Activated CD4-positive, alpha-beta T cell treated with anti-CD3 and anti-CD28 coated beads, Interleukin-2, amount 10 ng/mL, durations not matched to agents 24 days and 14 days (primary cell): ENCODE data around the gene ITK. TPM values are rescaled to one million over a fixed set of nuclear protein-coding genes. Genes with fewer than 3 reads are reported as not detected.

Source experiments
- DNase-seq: peaks from one replicate; pipeline ENCODE4 v3.0.0; 2022
- H3K27ac Mint-ChIP-seq: one replicate; pipeline ENCODE4 v1.8.0; 2022; ENCODE audit warnings: mild to moderate bottlenecking, mixed read lengths
- H3K27me3 Mint-ChIP-seq: one replicate; pipeline ENCODE4 v1.8.0; 2022; ENCODE audit warnings: mixed read lengths
- H3K36me3 Mint-ChIP-seq: one replicate; pipeline ENCODE4 v1.8.0; 2022; ENCODE audit warnings: low read depth, mild to moderate bottlenecking, mixed read lengths
- H3K4me1 Mint-ChIP-seq: one replicate; pipeline ENCODE4 v1.8.0; 2021; ENCODE audit warnings: mixed read lengths
- H3K4me3 Mint-ChIP-seq: one replicate; pipeline ENCODE4 v1.8.0; 2022; ENCODE audit warnings: mild to moderate bottlenecking, moderate library complexity, mixed read lengths
- H3K9me3 Mint-ChIP-seq: one replicate; pipeline ENCODE4 v1.8.0; 2021; ENCODE audit warnings: mixed read lengths
- intact Hi-C: fragments of 100-400 bp; cut with micrococcal nuclease; formaldehyde crosslinking; loops from one replicate; pipeline ENCODE4 v1.15.1; 2023
- total RNA-seq: library from RNA; stranded (reverse); gene quantifications from 2 replicates; pipeline ENCODE4 v1.2.3, GENCODE V29; 2022

Gene ITK
- 230 and 237 TPM in 2 replicates for total RNA-seq

- peaks cover 47% of the 10 kb centered on the region for H3K36me3 Mint-ChIP-seq
- peak; percentile 89 for DNase-seq
- intact Hi-C loops: loop anchor here (1.0 to 10.0 kb wide), 7 partner anchors 8 to 89 kb away; partner anchors contain the start of gene HAVCR2
- H3K4me3 Mint-ChIP-seq: peak within 1 kb of the TSS; percentile 98
- H3K4me1 Mint-ChIP-seq: peaks cover 40% of the 10 kb centered on the region
- no peaks in the 10 kb centered on the region for H3K27me3 Mint-ChIP-seq
- peak within 1 kb of the TSS; percentile 99 for H3K27ac Mint-ChIP-seq
- H3K9me3 Mint-ChIP-seq: no peaks in the 10 kb centered on the region
Observed at GRCh38 chr5:157180374-157181264, at the start of gene ITK. ITK (plus strand) TSS chr5:157180840; CDS start chr5:157180978, 138 bp downstream.

DNA sequence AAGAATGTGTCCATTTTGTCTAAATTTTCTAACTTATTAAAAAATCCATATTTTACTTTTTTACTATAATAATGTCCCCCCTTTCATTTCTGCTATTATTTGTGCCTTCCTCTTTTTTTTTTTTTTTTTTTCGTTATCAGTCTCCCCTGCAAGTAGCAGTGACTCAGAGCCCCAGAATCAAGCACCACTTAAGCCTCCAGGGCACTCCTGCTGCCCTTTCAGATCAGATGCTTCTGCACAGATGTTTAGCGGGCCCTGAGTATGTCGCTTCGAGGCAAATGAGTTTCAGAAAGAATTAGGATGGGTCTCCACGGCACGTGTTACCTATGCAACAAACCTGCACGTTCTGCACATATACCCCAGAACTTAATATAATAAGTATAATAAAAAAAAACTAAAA lies 49.7 kb upstream of the ITK start:
- intact Hi-C loops: loop anchor here (5.0 to 10.0 kb wide), 3 partner anchors 296 to 1994 kb away; no protein-coding TSS in a partner anchor
- peaks cover 35% of the 10 kb centered on the region for H3K4me1 Mint-ChIP-seq
- no peak overlapping the region for H3K27ac Mint-ChIP-seq
- peaks cover 12% of the 10 kb centered on the region for H3K36me3 Mint-ChIP-seq
- peaks cover 6% of the 10 kb centered on the region for H3K9me3 Mint-ChIP-seq
- peak; percentile 53 for DNase-seq
- H3K27me3 Mint-ChIP-seq: no peaks in the 10 kb centered on the region
- no peak overlapping the region for H3K4me3 Mint-ChIP-seq

- Mint-ChIP-seq H3K4me3 (no peak overlapping the region), H3K9me3 (no peaks in the 10 kb centered on the region), H3K27me3 (no peaks in the 10 kb centered on the region), H3K4me1 (peaks cover 37% of the 10 kb centered on the region), H3K27ac (no peak overlapping the region), H3K36me3 (peaks cover 15% of the 10 kb centered on the region)
- DNase-seq: no peak
- intact Hi-C loops: loop anchor here (1.0 to 10.0 kb wide), 8 partner anchors 107 to 1995 kb away; no protein-coding TSS in a partner anchor
Observed at GRCh38 chr5:157132281-157132612, 48.4 kb upstream of the ITK start.

- peaks cover 4% of the 10 kb centered on the region for H3K9me3 Mint-ChIP-seq
- intact Hi-C loops: loop anchor here (10.0 kb wide), 1 partner anchor 303 kb away; no protein-coding TSS in a partner anchor
- H3K36me3 Mint-ChIP-seq: peaks cover 59% of the 10 kb centered on the region
- DNase-seq: no peak
- H3K27ac Mint-ChIP-seq: no peak overlapping the region
- H3K27me3 Mint-ChIP-seq: no peaks in the 10 kb centered on the region
- H3K4me3 Mint-ChIP-seq: no peak overlapping the region
- peaks cover 55% of the 10 kb centered on the region for H3K4me1 Mint-ChIP-seq
Observed at GRCh38 chr5:157137691-157138090, 42.9 kb upstream of the ITK start.

DNA sequence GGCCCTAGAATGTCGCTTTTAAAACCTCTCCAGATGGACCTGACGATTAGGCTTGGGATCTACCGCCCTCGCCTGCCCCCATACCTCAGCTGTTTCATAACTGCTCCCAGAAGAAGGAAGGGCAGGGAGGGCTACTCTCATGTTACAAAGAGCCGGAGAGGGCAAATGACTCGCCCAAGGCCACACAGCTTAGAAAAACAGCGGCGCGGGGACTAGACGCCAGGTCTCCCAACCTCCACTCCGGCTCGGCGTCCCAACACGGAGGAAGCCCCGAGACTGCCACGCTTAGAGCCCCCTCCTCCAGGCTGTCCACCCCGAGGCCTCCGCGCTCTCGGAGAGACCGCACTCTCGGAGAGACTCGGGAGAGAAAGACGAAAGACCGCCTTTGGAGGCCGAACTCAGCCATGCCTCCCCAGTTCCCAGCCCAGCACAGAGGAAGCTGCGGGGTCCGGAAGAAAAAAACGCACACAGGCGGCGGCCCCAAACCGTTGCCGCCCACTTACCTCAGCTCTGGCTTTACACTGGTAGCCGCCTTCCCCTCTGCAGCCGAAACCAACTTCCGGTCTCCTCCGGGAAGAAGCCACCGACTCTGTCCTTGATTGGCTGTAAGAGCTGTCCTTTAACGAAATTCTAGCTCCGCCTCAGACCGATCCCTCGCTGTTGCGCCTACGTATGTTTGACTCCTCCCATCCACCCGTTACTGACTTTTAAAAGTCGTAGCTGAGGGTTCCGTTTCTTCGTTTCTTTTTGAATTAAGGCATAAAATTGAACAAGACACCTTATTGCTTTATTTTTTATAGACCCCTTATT lies 38.1 kb upstream of the ITK start, which contains the start of gene MED7:
Gene MED7 (minus strand): TSS at position 549 of the 810 bp plus-strand sequence. CDS start 3,434 bp downstream, outside the sequence.
- Mint-ChIP-seq H3K27me3 (no peaks in the 10 kb centered on the region), H3K4me3 (peak within 1 kb of the TSS; percentile 95)
- intact Hi-C loops: loop anchor here (1.0 to 10.0 kb wide), 6 partner anchors 26 to 588 kb away; partner anchors contain the start of genes NIPAL4 and THG1L

GRCh38 chr5:157143127-157143971 lies 37.3 kb upstream of the ITK start:
- DNase-seq: peak; percentile 85
- Mint-ChIP-seq H3K4me3 (peak overlapping the region; percentile 95), H3K4me1 (peaks cover 47% of the 10 kb centered on the region), H3K9me3 (peaks cover 4% of the 10 kb centered on the region), H3K27me3 (no peaks in the 10 kb centered on the region), H3K27ac (peak overlapping the region; percentile 99), H3K36me3 (peaks cover 34% of the 10 kb centered on the region)
- intact Hi-C loops: loop anchor here (1.0 to 10.0 kb wide), 6 partner anchors 27 to 587 kb away; partner anchors contain the start of genes NIPAL4 and THG1L

More for the DNA sequence above, 38.1 kb upstream of the ITK start, which contains the start of gene MED7:
- H3K4me1 Mint-ChIP-seq: peaks cover 45% of the 10 kb centered on the region
- peak within 1 kb of the TSS; percentile 99 for H3K27ac Mint-ChIP-seq
- peak; percentile 98 for DNase-seq
- H3K36me3 Mint-ChIP-seq: peaks cover 42% of the 10 kb centered on the region
- peaks cover 4% of the 10 kb centered on the region for H3K9me3 Mint-ChIP-seq

DNA sequence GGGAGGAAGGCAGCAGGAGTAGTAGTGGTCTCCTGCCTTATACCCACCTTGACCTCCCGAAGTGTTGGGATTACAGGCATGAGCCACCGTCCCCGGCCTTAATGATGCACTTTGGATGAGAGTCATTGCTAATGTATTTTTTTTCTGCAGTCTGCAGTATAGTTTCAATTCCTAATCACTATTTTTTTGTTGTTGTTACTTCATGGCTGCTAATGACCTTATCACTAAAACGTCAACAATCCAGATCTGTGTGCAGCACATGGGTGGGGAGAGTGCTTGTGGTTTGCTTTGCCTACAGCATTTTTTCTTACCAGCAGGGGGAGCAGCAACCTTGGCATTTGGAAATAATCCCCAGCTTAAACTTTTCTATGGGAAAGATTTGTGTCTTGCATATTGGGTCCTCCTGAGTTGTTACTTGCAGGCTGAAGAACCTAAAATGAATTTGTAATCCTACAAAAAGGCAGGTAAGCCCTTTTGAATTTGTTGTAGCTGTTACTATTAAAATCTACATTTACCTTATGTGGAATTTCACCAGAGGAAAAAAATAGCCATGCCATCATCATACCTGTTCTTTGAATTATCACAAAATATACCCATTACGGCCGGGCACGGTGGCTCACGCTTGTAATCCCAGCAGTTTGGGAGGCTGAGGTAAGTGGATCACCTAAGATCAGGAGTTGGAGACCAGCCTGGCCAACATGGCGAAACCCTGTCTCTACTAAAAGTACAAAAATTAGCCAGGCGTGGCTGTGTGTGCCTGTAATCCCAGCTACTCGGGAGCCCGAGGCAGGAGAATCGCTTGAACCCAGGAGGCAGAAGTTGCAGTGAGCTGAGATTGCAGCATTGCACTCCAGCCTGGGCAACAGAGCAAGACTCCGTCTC lies 31.7 kb upstream of the ITK start:
- Mint-ChIP-seq H3K9me3 (no peaks in the 10 kb centered on the region), H3K27me3 (no peaks in the 10 kb centered on the region), H3K27ac (peak overlapping the region; percentile 83), H3K36me3 (no peaks in the 10 kb centered on the region), H3K4me3 (peak overlapping the region; percentile 37), H3K4me1 (peaks cover 46% of the 10 kb centered on the region)
- peak; percentile 95 for DNase-seq
- intact Hi-C loops: loop anchor here (1.0 to 10.0 kb wide), 7 partner anchors 33 to 316 kb away; partner anchors contain the start of genes ITK and NIPAL4

GRCh38 chr5:157150995-157151394 lies 29.6 kb upstream of the ITK start:
- no peaks in the 10 kb centered on the region for H3K9me3 Mint-ChIP-seq
- H3K36me3 Mint-ChIP-seq: no peaks in the 10 kb centered on the region
- H3K4me3 Mint-ChIP-seq: no peak overlapping the region
- H3K27ac Mint-ChIP-seq: no peak overlapping the region
- DNase-seq: peak; percentile 57
- intact Hi-C loops: no loop called here
- H3K27me3 Mint-ChIP-seq: no peaks in the 10 kb centered on the region
- peaks cover 59% of the 10 kb centered on the region for H3K4me1 Mint-ChIP-seq

GRCh38 chr5:157155297-157155696 lies 25.3 kb upstream of the ITK start:
- peaks cover 62% of the 10 kb centered on the region for H3K4me1 Mint-ChIP-seq
- H3K9me3 Mint-ChIP-seq: no peaks in the 10 kb centered on the region
- no peak for DNase-seq
- peak overlapping the region; percentile 75 for H3K4me3 Mint-ChIP-seq
- no peaks in the 10 kb centered on the region for H3K36me3 Mint-ChIP-seq
- H3K27me3 Mint-ChIP-seq: no peaks in the 10 kb centered on the region
- peak overlapping the region; percentile 88 for H3K27ac Mint-ChIP-seq
- intact Hi-C loops: no loop called here

- H3K36me3 Mint-ChIP-seq: no peaks in the 10 kb centered on the region
- intact Hi-C loops: no loop called here
- DNase-seq: no peak
- H3K4me1 Mint-ChIP-seq: peaks cover 60% of the 10 kb centered on the region
- H3K27ac Mint-ChIP-seq: no peak overlapping the region
- no peaks in the 10 kb centered on the region for H3K9me3 Mint-ChIP-seq
- H3K4me3 Mint-ChIP-seq: no peak overlapping the region
- H3K27me3 Mint-ChIP-seq: no peaks in the 10 kb centered on the region
Observed at GRCh38 chr5:157157293-157157891, 23.2 kb upstream of the ITK start.

- intact Hi-C loops: loop anchor here (1.0 kb wide), 1 partner anchor 8 kb away; no protein-coding TSS in a partner anchor
- Mint-ChIP-seq H3K4me3 (peak overlapping the region; percentile 4), H3K36me3 (no peaks in the 10 kb centered on the region), H3K27ac (peak overlapping the region; percentile 87), H3K4me1 (peaks cover 57% of the 10 kb centered on the region), H3K27me3 (no peaks in the 10 kb centered on the region), H3K9me3 (no peaks in the 10 kb centered on the region)
- DNase-seq: peak; percentile 74
Observed at GRCh38 chr5:157159209-157159751, 21.4 kb upstream of the ITK start.
